D721Med (cell line): ENCODE measurements around the gene MPDU1.

ENCODE experiments used
- DNase-seq: peaks from one replicate; pipeline ENCODE4 v3.0.0; 2011; ENCODE audit warnings: low spot score; ENCODE audit not compliant: insufficient read length
- FAIRE-seq: peaks from 2 replicates; lab custom pipeline; 2011; peaks lifted over from hg19 to GRCh38; lab: Jason Lieb, UNC
- TF ChIP-seq, protein P1 (sequence below): IDR thresholded peaks from 2 replicates; pipeline ENCODE4 v1.5.1; 2012; ENCODE audit warnings: mild to moderate bottlenecking, control low read depth; ENCODE audit not compliant: insufficient read depth; ENCODE audit errors: missing control alignments

Gene MPDU1

GRCh38 chr17:7561028-7561575 is 22.6 kb upstream of the MPDU1 start:
- DNase-seq = peak; percentile 88
- no peak for FAIRE-seq
- TF ChIP-seq, protein P1, sequence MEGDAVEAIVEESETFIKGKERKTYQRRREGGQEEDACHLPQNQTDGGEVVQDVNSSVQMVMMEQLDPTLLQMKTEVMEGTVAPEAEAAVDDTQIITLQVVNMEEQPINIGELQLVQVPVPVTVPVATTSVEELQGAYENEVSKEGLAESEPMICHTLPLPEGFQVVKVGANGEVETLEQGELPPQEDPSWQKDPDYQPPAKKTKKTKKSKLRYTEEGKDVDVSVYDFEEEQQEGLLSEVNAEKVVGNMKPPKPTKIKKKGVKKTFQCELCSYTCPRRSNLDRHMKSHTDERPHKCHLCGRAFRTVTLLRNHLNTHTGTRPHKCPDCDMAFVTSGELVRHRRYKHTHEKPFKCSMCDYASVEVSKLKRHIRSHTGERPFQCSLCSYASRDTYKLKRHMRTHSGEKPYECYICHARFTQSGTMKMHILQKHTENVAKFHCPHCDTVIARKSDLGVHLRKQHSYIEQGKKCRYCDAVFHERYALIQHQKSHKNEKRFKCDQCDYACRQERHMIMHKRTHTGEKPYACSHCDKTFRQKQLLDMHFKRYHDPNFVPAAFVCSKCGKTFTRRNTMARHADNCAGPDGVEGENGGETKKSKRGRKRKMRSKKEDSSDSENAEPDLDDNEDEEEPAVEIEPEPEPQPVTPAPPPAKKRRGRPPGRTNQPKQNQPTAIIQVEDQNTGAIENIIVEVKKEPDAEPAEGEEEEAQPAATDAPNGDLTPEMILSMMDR = peak; percentile 52

- FAIRE-seq = no peak
- TF ChIP-seq, protein P1 = no peak
- peak; percentile 97 for DNase-seq
Observed at GRCh38 chr17:7561589-7562207, 22.0 kb upstream of the MPDU1 start, which contains the start of gene SENP3. Gene SENP3 (plus strand): TSS chr17:7561919. CDS start chr17:7563077, 1,158 bp downstream.

DNA sequence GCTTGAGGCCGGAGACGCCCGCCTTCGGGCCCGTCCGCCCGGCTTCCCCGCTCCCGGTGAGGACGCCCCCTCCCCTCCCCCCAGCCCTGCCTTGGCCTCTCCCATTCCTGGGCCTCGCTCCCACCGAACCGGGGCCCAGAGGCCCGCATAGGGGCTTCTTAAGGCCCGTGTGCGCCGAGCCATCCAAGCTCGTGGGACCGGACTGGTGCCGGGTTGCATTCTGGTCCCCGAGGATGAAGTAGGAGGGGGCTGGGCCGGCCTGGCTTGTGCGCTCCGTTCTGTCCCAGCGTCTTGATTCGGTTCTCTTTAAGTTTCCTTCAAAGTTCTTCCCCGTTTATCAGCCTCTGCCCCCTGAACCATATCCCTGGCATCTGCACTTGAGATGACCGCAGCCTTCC is 21.4 kb upstream of the MPDU1 start:
- FAIRE-seq (no peak), DNase-seq (no peak)
- TF ChIP-seq, protein P1 = no peak

GRCh38 chr17:7563115-7563869 is 20.4 kb upstream of the MPDU1 start:
- DNase-seq (no peak), FAIRE-seq (no peak)
- TF ChIP-seq, protein P1 = no peak

DNA sequence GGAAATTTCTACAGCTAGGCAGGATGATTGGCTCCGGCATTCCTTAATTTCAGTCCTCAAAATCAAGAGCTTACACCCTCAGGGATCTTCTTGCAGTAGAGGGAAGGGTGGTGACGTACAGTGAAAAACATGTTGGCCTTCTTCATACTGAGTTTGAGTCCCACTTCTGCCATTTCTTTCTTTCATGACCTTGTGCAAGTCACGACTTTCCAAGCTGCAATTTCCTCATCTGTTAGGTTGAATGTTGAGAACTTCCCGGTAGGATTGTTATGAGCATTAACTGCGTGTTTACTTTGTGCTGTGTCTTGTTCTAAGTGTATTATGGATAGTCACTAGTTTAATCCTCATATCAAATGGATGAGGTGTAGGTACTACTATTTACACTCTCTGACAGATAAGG is 14.1 kb upstream of the MPDU1 start:
- FAIRE-seq = no peak
- TF ChIP-seq, protein P1 = no peak
- no peak for DNase-seq

DNA sequence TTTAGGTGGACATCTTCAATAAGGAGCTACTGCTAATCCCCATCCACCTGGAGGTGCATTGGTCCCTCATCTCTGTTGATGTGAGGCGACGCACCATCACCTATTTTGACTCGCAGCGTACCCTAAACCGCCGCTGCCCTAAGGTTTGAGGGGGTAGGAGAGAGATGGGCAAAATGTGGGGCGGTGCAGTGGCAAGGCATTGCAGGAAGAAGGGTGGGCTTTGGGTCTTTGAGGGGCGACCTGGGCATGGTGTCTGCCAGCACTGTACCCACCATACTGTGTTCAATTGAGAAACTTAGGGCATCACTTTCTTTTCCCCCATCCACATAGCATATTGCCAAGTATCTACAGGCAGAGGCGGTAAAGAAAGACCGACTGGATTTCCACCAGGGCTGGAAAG is 13.3 kb upstream of the MPDU1 start:
- DNase-seq (no peak), FAIRE-seq (no peak)
- TF ChIP-seq, protein P1 = no peak

DNA sequence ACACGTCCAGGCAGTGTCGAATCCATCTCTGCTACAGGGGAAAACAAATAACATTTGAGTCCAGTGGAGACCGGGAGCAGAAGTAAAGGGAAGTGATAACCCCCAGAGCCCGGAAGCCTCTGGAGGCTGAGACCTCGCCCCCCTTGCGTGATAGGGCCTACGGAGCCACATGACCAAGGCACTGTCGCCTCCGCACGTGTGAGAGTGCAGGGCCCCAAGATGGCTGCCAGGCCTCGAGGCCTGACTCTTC is 11.4 kb upstream of the MPDU1 start:
- TF ChIP-seq, protein P1 = no peak
- DNase-seq (peak; percentile 96), FAIRE-seq (no peak)
